ENCODE results near the gene NLRX1. TPM values are rescaled to one million over a fixed set of nuclear protein-coding genes. Genes with fewer than 3 reads are reported as not detected.

The NLRX1 gene, protein sequence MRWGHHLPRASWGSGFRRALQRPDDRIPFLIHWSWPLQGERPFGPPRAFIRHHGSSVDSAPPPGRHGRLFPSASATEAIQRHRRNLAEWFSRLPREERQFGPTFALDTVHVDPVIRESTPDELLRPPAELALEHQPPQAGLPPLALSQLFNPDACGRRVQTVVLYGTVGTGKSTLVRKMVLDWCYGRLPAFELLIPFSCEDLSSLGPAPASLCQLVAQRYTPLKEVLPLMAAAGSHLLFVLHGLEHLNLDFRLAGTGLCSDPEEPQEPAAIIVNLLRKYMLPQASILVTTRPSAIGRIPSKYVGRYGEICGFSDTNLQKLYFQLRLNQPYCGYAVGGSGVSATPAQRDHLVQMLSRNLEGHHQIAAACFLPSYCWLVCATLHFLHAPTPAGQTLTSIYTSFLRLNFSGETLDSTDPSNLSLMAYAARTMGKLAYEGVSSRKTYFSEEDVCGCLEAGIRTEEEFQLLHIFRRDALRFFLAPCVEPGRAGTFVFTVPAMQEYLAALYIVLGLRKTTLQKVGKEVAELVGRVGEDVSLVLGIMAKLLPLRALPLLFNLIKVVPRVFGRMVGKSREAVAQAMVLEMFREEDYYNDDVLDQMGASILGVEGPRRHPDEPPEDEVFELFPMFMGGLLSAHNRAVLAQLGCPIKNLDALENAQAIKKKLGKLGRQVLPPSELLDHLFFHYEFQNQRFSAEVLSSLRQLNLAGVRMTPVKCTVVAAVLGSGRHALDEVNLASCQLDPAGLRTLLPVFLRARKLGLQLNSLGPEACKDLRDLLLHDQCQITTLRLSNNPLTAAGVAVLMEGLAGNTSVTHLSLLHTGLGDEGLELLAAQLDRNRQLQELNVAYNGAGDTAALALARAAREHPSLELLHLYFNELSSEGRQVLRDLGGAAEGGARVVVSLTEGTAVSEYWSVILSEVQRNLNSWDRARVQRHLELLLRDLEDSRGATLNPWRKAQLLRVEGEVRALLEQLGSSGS
- total RNA-seq (10 to 100 TPM in 3 of 7 donors, 1 to 10 TPM in 4; 4.4 to 13.4 (median 9.4) TPM), polyA plus RNA-seq (1 to 10 TPM; 3.1 to 6.1 TPM)
- long read RNA-seq, donor 1, partial matches to known transcripts: 11 of 14 reads
- long read RNA-seq, donor 1, other reads (novel, unspliced or antisense): 3 of 14 reads
- long read RNA-seq, donor 2, partial matches to known transcripts: 0 of 1 reads
- long read RNA-seq, donor 2, other reads (novel, unspliced or antisense): 0 of 1 reads
- long read RNA-seq, donor 3, full-length matches to known transcripts: 15 of 50 reads
- long read RNA-seq, donor 3, partial matches to known transcripts: 13 of 50 reads
- long read RNA-seq, donor 3, other reads (novel, unspliced or antisense): 22 of 50 reads

DNA sequence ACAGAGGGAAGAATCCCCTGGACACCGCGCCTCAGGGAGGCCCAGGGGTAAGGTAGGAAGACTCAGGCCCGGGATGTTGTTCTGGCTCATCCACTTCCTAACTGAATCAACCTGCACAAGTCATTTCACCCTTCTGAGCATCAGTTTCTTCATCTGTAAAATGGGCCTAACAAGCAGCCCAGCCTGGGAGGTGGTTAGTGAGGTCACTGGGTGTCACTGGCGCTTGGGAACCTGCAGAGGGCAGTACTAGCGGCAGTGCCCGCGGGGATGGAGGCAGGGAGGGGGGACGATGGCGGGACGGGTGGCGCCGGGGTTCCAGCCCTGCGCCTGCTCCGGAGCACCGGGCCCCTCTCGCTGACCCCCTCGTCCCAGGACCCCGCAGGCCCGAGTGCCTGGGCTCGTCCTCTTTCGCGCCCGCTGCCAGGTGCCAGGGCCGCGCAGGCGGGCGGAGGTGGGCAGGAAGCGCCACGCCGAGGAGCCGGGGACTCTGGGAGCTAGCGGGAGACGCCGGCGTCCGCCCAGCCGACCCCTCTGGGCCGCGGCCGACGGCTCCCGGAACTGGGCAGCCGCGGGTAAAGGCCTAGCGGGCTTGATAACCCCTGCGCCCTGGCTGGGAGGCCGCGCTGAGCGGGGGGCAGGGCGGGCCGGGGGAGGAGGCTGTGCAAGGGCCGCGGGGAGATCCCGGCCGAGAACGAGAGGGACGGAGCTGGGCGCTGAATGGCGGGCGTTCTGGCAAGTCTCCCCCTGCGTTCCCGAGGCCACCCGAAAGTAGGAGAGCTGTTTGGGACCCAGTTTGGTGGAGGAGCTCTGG, at the start of gene NLRX1:
TSS of gene NLRX1 (plus strand) at position 255 of the 811 bp plus-strand sequence. CDS start 2,679 bp downstream, outside the sequence.
- TF ChIP-seq, protein P1, sequence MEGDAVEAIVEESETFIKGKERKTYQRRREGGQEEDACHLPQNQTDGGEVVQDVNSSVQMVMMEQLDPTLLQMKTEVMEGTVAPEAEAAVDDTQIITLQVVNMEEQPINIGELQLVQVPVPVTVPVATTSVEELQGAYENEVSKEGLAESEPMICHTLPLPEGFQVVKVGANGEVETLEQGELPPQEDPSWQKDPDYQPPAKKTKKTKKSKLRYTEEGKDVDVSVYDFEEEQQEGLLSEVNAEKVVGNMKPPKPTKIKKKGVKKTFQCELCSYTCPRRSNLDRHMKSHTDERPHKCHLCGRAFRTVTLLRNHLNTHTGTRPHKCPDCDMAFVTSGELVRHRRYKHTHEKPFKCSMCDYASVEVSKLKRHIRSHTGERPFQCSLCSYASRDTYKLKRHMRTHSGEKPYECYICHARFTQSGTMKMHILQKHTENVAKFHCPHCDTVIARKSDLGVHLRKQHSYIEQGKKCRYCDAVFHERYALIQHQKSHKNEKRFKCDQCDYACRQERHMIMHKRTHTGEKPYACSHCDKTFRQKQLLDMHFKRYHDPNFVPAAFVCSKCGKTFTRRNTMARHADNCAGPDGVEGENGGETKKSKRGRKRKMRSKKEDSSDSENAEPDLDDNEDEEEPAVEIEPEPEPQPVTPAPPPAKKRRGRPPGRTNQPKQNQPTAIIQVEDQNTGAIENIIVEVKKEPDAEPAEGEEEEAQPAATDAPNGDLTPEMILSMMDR (IDR thresholded peaks at IDR 0.05): peak; percentile 70 to 74 (median 73)
- TF ChIP-seq POLR2A (IDR thresholded peaks at IDR 0.05) (peak; percentile 55), EP300 (IDR thresholded peaks at IDR 0.05) (no peak)
- H3K27ac ChIP-seq: peak within 1 kb of the TSS; percentile 65 to 69
- intact Hi-C loops (cut with DNase I): no loop called here
- peaks cover 2% of the 10 kb centered on the region for H3K4me1 ChIP-seq (ENCODE audit: insufficient read depth)
- H3K4me3 ChIP-seq: peak within 1 kb of the TSS; percentile 67
- H3K27me3 ChIP-seq: no peaks in the 10 kb centered on the region
- H3K36me3 ChIP-seq: no peaks in the 10 kb centered on the region
- no peaks in the 10 kb centered on the region for H3K9me3 ChIP-seq
- DNase-seq: peak; percentile 73 to 84 (median 81)
- WGBS, 3 donors: 3 to 7% (median 5%) methylated on average over 38 to 63 of the region's 63 CpGs

DNA sequence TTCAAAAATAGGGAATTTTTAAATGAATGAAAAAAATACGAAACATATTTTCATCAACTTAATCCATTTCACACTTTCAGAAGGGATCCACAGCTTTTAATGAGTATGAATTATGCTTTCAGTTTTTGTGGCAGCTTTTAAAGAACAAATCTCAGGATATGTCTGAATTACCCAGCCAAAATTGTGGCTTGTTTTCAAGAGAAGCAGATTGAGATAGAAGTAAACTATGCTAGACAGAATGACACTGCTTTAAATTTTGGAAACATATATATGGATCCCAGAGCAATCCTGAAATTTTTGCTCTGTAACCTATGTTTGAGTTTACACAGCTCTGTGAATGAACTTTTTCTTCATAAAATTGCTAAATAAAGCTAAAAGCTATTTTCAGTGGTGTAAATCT, 49.6 kb upstream of the NLRX1 start:
- TF ChIP-seq EP300 (IDR thresholded peaks at IDR 0.05): no peak
- TF ChIP-seq, protein P1 (IDR thresholded peaks at IDR 0.05): no peak
- no peak for TF ChIP-seq POLR2A (IDR thresholded peaks at IDR 0.05)
- Histone ChIP-seq H3K9me3 (no peaks in the 10 kb centered on the region), H3K36me3 (no peaks in the 10 kb centered on the region), H3K4me1 (ENCODE audit: insufficient read depth) (peaks cover 10% of the 10 kb centered on the region), H3K27ac (no peak overlapping the region), H3K27me3 (no peaks in the 10 kb centered on the region), H3K4me3 (no peak overlapping the region)
- intact Hi-C loops (cut with DNase I): no loop called here
- DNase-seq: no peak
- WGBS, 3 donors: 88 to 92% (median 90%) methylated on average over 1 of the region's 1 CpG

DNA sequence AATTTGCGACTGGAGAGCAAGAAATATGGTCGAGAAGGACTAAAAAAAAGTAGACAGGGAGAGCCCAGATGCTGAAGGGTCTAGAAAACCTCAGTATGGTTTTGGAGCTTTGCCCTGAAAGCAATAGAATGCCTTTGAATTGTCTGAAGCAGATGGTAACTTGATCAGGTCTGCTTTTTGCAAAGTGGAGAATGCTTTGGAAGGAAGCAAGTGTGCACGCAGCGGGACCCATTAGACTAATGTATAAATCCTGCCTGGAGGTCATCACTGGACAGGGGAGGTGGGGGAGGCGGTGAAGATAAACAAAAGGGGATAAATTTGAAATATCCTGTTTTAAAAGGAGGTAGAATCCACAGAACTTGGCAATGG, 47.9 kb upstream of the NLRX1 start:
- TF ChIP-seq POLR2A (IDR thresholded peaks at IDR 0.05) (no peak), EP300 (IDR thresholded peaks at IDR 0.05) (no peak)
- TF ChIP-seq, protein P1 (IDR thresholded peaks at IDR 0.05): no peak
- WGBS, 3 donors: 7 to 15% (median 11%) methylated on average over 5 of the region's 5 CpGs
- no peaks in the 10 kb centered on the region for H3K27me3 ChIP-seq
- H3K4me3 ChIP-seq: peak overlapping the region; percentile 47
- DNase-seq: no peak
- no peaks in the 10 kb centered on the region for H3K36me3 ChIP-seq
- H3K27ac ChIP-seq: peak overlapping the region; percentile 28 to 79
- intact Hi-C loops (cut with DNase I): no loop called here
- H3K9me3 ChIP-seq: no peaks in the 10 kb centered on the region
- peaks cover 10% of the 10 kb centered on the region for H3K4me1 ChIP-seq (ENCODE audit: insufficient read depth)
